GM18867 (cell line): ENCODE results near the gene DCST2.

Source experiments
- ATAC-seq: cut with Tn5 transposase; IDR thresholded peaks from one replicate; pipeline ENCODE4 v1.9.1; 2021; ENCODE audit warnings: mild to moderate bottlenecking, moderate library complexity; ENCODE audit not compliant: unreplicated experiment

Gene DCST2

DNA sequence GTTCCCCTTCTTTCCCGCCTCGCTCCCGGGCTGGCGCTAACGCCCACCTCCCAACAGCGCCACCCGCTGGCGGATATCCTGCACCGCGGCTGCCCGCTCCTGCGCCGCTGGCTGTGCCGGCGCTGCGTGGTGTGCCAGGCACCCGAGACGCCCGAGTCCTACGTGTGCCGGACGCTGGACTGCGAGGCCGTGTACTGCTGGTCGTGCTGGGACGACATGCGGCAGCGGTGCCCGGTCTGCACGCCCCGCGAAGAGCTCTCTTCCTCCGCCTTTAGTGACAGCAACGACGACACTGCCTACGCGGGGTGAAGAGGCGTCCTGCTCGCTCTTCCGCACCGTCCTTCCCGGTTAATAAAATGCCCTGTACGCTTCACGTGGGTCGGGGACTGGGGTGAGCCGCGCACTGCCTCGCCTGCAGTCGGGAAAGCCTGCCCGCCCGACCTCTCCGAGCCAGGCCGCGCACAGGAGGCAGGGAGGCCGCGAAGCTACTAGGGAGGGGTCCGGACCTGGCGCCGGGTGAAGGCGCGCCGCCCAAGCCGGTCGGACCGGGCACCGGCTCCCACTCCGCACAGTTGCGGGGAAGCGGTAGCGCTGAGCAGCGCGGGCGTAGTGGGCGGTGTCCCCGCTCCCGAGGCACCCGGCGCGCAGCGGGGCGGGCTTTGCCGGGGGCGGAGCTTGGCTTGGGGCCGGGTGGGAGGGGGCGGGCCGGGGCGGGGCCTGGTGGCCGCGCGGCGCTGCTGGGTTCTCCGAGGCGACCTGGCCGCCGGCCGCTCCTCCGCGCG lies 17.2 kb upstream of the DCST2 start, which contains the start of gene ADAM15:
ADAM15 (plus strand) TSS at position 757 of the 782 bp plus-strand sequence. CDS start 71 bp downstream, outside the sequence.
- ATAC-seq, result peak; percentile 64

DNA sequence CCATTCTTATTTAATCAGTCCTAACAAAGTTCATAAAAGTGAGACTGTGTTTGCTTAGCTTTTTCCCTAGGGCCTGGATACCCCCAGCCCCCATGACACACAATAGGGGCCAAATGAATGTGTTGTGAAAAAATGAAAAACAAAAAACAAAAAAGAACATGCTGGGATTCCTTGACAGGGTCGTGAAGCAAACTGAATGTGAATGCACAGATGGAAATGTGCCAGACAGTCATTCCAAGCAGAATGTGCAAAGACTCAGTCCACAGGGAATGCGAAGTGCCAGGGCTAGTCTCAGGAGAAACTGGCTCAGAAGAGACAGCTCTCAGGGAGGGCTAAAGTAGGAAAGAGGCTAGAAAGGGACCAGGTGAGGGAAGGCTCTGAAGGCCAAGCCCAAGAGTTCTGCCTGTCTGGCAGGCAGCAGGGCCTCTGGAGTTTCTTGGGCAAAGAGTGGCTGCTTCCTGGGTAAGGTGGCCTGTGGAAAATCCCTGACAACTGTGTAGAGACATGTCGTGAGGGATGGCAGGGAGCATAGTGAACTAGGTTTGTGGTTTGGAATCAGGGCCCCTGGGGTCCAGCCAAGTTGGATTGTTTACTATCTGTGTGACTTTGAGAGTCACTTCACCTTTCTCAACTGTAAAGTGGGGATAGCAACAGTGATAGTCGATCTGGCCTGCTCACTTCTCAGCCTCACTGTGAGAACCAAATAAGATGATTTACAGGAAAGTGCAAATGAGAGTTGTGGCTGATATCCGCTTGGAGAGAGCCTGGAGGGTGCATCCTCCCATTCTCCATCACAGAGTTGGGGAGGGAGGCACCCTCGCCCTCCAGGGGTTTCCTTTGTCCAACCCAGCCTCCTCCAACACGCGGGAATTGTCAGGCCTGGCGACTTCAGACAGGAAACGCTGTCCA lies 16.3 kb upstream of the DCST2 start:
- ATAC-seq, result no peak

DNA sequence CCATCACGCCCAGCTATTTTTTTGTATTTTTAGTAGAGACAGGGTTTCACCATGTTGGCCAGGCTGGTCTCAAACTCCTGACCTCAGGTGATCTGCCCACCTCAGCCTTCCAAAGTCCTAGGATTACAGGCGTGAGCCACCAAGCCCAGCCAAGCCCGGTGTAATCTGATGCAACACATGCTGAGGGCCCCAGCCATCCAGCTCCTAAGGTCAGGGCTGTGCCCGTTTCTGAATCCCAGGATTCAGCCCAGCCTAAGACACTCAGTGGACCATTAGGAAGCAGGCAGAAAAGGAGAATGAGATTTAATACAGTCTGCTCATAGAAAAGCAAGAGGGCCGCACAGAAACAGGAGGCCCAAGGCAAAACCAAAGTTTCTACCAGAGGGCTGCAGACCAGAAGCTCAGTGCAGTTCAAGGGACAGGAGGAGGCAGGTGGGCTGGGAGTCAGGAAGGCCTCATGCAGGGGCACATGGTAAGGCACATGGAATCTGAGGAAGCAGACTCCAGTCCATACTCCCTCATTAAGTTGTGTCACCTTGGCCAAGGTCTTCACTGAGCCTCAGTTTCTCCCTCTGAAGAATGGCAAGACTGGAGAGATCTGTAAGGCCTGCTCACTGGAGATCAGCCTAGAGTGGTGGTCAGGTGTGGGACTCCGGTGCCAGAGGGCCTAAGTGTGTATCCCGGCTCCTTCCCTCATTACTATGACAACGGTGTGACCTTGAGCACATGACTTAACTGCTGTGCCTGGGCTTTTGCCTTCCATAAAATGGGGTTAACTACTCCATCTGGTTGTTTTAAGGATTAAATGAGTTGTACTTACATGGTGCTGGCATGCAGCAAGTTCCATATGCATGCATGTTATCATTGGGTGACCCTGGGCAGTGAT lies 15.1 kb upstream of the DCST2 start:
- no peak for ATAC-seq

DNA sequence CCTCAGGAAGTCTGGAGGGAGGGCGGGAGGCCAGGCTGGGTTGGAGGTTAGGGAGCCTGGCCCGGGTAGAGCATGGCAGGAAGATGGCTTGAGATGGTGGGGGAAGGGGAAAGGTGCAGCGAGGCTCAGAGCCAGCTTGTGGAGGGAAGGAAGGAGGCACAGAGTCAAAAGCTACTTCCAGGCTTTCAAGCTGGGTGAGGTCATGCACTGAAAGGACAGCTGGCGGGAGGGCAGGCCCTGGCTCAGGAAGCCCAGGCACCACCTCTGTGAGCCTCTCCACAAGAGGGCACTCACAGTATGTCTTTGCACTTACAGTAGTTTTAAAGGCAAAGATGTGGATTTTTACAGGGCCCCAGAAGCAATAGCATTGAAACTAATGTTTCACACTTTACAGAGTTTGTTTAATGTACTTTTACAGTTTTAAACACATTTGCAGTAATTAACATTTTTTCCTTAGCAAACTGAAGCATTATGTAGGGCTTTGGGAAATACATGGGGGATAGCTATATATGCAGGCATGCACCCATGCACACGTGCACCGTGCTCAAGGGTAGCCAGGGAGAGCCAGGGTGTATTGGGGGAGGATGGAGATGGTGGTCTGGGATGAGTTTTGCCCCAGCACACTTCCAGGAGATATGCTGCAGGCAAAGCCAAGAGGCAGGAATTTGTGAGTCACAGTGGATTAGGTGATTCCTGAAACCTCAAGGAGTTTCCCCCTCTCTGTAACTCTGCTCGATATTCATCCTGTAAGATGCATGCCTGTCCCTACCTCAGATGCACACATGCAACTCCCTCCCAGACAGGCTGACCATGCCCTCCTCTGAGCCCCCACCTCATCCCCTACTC lies 11.5 kb upstream of the DCST2 start:
- ATAC-seq, result peak; percentile 48

DNA sequence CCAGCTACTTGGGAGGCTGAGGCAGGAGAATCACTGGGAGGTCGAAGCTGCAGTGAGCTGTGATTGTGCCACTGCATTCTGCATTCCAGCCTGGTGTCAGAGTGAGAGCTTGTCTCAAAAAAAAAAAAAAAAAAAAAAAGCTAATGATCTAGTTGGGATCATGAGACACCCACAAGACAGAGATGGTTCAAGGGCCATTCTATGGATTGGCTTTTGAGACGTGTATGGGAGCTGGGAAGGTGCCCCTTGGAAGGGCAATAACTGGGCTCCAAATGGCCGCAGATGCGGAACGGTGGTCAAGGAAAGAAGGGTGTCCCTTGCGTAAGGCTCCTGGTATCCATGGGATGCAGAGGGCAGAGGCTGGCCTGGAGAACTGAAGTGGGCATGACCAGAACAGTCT lies 10.8 kb upstream of the DCST2 start:
- no peak for ATAC-seq

DNA sequence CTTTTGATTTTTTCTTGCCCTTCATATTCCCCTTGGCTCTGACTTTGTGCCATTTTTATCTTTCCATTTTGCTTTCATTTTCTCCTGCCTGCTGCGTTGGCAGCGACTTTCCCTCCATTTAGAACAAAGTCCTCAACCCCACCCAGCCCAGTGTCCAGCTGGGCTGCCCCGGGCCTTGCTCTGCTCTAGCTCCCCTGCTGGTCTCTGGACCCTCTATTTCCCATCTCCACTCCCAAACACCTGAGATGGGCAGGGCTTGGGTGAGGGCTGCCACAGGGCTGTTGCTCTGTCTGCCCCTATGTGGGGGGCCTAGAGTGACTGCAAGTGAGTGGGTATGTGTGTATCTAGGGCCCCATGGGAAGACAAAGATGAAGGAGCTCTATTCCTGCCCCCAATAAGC lies 10.2 kb upstream of the DCST2 start:
- no peak for ATAC-seq

DNA sequence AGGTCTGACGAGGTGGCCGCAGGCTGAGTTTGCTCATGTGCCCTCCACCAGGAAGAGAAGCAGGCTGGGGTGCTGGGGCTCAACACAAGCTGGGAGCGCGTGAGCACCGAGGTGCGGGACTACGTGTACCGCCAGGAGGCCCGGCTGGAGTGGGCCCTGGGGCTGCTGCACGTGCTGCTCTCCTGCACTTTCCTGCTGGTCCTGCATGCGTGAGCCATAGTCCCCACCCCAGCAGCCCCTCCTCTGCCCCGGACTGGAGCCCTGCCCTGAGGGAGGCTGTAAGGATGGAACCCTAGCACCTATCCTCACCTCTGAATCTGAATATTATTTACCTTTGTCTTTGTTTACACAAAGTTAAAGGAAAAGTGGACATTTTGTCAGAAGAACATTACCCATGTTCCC lies 9.7 kb upstream of the DCST2 start:
- ATAC-seq, result no peak

DNA sequence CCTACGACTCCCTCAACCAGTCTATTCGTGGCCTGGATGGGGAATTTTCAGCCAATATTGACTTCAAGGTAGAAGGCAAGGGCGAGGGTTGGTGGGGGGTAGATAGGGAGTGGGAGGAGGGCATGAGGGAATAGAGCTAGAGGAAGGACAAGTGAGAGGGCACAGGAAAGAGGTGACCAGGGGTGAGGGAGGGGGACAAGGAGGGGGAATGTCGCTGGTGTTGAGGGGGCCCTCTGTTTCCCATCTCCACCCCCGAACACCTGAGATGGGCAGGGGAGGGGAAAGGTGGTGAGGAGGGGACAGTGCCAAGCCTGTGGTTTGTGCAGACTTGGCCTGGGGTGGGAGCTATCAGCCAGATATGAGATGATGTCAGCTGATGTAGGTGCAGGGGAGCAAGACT lies 9.2 kb upstream of the DCST2 start:
- no peak for ATAC-seq

DNA sequence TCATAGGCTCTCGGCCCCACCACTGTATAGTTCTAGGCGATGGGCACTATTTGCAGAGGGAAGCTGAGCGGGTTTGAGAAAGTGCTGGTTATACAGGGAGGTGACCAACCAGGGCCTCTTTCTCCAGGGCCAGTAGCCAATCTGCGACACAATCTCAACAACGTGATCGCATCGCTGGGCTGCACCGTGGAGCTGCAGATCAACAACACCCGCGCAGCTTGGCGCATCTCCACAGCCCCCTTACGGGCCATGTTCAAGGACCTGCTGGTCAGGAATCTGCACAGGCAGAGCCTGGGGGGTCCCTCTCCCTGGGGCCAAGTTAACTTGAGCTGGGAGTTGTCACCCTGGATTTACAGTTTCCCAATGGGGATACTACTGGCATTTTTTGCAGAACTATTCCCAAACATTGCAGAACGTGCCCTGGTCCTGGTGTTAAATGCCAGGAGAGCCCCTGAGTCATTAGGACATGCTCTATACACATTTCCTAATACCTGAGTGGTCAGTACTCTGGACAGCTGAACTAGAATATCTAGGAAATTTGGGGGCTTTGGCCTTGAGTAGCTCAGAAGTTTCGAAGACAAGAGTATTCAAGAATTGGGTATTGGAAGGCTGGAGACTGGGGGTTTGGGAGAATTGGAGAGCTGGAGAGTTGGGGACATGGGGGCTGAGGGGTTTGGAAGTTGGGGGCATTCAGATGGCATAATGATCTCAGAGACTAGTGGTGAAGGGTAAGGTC lies 6.9 kb upstream of the DCST2 start:
- no peak for ATAC-seq

DNA sequence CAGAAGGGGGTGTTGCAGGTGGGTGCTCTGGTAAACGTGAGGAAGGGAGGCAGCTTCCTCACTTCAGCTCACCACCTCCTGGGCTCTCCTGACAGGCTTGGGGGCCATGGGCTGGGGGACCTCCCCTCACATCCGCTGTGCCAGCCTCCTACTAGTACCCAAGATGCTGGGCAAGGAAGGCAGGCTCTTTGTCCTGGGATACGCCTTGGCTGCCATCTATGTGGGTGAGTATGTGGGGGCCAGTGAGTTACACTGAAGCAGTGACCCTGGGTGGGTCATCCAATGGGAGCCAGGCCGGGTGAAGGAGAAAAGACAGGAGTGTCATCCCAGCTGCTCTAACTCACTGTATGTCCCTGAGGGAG lies 5.7 kb upstream of the DCST2 start:
- no peak for ATAC-seq

DNA sequence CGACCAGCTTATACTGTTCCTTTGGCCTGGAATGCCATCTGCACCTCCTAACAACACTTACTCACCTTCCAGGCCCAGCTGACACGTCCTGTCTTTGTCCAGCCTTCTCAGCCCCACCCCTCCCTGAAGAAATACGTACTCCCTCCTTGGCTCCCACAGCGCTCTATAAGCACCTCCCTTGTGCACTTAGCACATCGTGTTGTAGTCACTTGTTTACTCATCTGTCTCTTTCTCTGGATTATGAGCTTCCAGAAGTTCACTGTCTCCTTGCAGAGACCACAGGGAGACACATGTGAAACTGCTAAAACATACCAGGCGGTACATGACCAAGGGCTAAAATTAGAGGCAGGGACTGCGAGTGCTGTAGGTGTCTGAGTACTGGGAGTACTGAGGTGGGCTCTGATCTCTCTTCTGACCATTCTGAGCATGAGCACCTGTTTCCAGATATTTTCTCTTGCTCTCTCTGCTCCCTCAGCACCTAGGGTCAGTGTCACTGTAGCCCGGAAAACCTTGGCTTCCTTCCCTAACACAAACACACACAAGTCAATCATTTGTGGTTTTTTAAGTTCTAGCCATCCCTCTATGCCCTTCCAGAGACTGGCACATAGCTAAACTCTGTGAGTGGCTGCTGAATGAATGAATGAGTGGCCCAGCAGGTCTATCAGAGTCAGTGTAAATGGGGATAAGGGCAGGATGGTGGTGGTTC lies 5.2 kb upstream of the DCST2 start:
- ATAC-seq, result no peak

DNA sequence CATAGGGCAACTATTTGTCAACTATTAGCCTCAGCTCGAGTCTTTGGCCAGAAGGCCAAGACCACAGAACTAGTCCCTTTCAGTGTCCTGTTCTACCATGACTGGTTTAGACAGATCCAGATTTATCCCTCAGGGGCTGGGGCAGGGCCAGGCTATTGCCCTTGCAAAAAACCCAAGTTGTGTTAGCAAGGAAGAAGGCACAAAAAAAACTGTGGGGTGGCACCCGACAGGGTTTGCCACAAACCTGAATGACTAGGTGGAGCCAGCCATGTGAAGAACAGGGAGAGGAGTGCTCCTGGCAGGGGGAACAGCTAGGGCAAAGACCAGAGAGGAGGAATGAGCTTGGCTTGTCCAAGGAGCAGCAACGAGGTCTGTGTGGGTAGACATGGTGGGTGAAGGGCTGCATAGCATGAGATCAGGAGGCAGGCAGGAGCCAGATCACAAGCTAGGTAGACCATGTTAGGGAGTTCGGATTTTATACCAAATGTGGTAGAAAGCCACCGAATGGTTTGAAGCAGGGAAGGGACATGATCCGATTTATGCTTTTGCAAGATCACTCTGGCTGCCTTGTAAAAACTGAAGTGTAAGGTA lies 4.4 kb upstream of the DCST2 start:
- ATAC-seq, result no peak

DNA sequence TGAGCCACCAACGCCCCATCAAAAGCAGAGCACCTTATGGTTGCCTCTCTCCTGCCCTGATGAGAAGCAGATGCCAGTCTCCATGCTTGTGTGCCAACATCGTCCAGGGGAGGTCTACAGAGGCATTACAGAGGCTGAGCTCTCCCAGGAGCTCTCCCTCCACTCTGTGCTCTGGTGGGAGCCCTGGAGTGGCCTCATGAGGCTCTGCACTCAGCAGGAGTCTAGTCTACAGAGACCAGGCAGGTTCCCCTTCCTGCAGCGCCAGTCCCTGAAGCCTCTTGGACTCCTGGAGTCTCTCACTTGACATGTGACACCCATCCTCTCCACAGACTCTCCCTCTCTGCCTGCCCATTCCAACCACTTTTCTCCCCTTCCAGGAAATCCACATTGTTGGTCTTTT lies 3.5 kb upstream of the DCST2 start:
- ATAC-seq, result no peak

DNA sequence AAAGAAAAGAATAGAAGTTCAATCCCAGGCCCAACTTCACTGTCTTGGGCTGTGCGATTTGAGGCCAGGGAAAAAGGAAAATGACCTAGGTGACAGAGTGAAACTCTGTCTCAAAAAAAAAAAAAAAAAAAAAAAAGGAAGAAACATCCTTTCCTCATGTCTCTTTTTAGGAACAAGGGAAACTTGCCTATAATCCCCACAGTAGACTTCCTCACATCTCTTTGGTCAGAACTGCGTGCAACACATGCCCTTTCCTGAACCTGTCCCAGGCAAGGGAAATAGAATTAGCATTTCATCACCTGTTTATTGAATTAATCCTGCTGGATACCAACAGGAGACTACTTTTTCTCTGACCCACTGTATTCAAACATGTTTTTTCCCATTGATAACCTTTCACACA lies 2.4 kb upstream of the DCST2 start:
- ATAC-seq, result no peak

DNA sequence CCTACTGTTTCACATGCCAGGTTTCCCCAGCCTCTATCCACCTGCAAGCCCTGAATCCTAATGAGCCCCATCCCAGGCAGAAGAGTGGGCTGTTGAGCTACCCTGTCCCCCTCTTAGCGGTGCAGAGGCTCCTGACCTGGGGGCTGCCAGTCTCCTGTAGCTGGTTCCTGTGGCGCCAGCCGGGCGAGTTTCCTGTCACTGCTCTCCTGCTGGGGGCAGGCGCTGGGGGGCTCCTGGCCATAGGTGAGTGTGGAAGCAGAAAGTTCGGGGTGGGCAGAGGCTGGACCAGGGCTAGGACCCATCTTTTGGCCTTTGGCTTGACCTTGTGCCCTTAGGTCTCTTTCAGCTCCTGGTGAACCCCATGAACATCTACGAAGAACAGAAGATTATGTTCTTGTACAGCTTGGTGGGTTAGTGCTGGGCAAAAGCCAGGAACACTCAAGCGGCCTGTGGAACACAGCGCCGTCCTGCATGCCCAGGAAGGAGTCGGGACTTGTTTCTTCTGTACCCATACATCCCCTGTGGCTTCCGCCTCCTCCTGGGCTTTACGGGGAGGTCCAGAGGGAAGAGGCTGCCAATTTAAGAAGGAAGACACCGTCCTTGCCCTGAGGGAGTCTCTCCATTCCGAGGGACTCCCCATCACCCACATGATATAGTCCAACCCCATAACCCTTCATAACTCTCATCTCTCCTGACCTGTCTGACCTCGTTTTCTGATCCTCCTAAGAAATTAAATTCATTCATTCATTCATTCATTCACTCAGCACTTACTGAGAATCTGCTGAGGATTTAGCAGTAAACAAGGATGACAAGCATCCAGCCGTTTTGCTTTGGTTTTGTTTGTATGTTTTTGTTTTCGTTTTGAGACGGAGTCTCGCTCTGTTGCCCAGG lies 982 bp upstream of the DCST2 start:
- no peak for ATAC-seq

DNA sequence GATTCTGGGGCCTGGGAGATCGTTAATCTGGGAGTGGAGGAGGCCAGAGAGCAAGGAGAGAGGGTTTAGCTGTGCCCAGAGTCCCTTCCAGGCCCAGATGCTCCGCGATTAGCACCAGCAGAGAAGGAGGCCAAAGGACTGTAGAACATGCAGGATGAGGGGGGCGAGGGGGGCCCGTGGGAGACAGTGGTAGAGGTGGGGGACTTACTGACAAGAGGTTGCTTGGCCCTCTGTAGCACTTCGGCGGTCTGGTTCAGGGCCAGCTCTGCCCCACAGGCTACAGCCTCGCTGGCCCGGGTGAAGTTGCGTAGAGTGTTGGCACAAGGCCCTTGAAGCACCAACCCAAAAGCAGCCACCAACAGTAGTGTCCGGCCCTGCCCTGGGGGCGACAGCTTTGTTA lies 695 bp downstream of the DCST2 start:
- ATAC-seq, result no peak

DNA sequence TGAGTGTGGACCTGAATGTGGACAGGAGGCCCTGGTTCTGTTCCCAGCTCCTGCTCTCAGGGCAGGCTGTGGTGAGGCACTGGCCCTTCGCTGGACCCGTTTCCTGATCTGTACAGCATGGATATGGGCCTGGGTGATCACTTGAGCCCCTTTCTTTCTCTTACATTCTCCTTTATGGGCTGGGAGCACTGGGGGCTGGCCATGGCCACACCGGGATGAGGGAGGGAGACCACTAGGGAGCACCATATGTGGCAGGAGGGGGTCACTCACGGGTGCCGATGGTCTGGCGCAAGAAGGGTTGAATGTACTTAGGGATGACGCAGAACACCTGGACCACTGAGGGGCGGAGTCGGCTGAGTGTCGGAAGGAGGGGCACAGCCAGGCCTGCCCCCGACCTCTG lies 2.7 kb downstream of the DCST2 start:
- ATAC-seq, result no peak
